ENCODE measurements around the gene RUVBL1.

GRCh38 chr3:128123538-128124368, at the start of gene RUVBL1:
- TF ChIP-seq EZH2 (IDR thresholded peaks at IDR 0.05; ENCODE audit: low read length, unreplicated experiment) = no peak
- no peak for TF ChIP-seq CTCF (conservative IDR thresholded peaks at IDR 0.05; ENCODE audit: low read depth, low read length)
- no peak for TF ChIP-seq EZH2phosphoT487 (IDR thresholded peaks at IDR 0.05; ENCODE audit: borderline replicate concordance, low read length)

Data from PC-3 (cell line).